ENCODE data around the gene SAP30.

The SAP30 gene, protein sequence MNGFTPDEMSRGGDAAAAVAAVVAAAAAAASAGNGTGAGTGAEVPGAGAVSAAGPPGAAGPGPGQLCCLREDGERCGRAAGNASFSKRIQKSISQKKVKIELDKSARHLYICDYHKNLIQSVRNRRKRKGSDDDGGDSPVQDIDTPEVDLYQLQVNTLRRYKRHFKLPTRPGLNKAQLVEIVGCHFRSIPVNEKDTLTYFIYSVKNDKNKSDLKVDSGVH

DNA sequence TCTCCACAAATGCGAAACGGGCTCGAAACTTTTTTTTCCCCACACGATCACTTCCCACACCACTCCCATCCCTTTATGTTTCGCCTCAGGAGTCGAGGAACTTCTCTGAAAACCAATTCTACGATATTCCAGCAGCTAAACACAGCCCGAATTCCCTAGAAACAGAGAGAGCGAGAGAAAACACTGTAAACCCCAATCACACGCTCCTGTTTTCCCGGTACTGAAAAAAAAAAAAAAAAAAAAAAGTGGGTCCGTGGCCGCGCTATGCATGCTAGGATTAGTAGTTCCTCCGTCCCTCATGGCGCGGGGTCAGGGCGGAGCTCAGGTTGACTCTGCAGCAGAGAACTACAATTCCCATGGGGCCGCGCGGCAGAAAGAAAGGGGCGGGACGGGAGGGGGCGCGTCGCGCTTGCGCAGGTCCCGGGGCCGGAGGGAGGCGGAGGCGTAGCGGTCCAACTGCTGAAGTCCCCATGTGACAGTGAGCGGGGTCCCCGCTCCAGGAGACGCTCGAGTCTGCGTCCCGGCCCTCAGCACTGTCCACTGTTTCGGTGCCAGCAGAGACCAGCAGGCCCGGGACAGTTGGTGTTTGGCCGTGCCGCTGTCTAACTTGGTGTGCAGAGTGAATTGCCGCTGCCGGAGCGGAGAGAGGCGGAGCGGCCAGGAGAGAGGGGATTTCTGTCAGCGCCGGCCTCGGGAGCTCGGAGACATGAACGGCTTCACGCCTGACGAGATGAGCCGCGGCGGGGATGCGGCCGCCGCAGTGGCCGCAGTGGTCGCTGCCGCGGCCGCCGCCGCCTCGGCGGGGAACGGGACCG, at the start of gene SAP30:
SAP30 (plus strand) TSS at position 478 of the 815 bp plus-strand sequence; CDS start at position 707, 229 bp downstream.
- peak; percentile 95 for DNase-seq
- in situ Hi-C loops (cut with HindIII; ENCODE audit: low pct_ligation_motif_present, low pct_unique_long_range_greater_than_20kb, low sequenced_read_pairs), result no loop called here

DNA sequence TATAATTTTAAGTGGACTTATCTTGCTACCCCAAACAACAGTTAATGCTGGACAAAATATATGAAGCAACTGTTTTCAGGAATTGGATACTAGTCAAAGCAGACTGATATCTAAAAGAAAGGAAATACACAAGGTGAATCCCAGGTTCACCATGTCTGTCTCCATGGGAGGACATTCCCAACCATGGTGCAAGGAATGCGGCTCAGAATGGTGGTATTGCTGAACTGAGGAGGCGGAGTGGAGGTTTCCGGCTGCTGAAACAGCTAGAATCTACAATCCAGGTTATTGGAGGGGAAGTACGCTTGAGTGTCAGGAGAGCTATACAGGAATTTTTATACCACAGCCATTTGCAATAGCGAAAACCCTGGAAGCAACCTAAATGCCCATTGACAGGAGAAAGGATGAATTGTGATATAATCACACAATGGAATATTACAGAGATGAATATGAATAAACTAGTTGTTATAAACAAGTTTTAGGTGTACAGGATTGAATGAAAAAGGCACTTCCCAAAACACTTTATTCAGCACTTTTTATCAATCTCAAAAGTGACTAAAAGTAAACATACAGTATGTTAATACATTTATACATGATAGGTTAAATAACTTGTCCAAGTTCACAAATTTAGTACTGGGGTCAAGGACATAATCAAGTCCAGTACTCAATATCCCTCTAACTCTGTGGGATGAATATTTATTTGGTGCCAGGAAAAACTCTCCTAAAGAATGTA, 45.6 kb upstream of the SAP30 start:
- no peak for DNase-seq
- in situ Hi-C loops (cut with HindIII; ENCODE audit: low pct_ligation_motif_present, low pct_unique_long_range_greater_than_20kb, low sequenced_read_pairs), result no loop called here

DNA sequence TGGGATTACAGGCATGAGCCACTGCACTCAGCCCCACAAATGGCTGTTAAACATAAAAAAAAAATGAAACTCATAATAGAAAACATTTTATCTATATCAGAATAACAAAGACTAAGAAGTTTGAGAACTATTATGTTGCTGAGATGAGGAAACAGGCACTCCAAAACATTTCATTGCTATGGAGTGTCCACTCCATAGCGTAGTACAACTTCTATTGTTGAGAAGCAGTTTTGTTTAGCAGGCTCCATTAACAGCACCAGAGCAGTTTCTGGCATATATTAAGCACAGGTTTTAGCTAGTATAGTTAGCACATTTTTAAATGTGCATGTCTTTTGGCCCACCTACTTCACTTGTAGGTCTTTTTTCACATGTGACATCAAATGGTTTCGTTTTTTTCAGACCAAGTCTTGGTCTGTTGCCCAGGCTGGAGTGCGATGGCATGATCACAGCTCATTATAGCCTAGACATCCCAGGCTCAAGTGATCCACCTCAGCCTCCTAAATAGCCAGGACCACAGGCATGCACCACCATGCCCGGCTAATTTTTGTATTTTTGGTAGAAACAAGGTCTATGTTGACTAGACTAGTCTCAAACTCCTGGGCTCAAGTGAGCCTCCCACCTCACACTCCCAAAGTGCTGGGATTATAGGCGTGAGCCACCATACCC, 42.4 kb upstream of the SAP30 start:
- in situ Hi-C loops (cut with HindIII; ENCODE audit: low pct_ligation_motif_present, low pct_unique_long_range_greater_than_20kb, low sequenced_read_pairs), result no loop called here
- no peak for DNase-seq

DNA sequence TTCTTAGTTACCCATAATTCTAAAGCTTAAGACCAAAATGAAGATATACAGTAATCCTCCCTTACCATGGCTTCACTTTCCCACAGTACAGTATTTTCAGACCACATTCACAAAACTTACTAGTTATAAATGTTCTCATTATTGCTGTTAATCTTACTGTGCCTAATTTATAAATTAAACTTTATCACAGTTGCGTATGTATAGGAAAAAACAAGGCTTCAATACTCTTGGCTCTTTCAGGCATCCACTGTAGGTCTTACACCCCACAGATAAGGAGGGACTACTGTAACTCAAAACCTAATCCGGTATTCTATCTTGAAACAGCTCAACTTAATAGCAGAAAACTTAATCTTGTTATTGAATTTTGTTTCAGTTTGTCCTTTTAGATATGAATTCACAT, 40.2 kb upstream of the SAP30 start:
- no peak for DNase-seq
- in situ Hi-C loops (cut with HindIII; ENCODE audit: low pct_ligation_motif_present, low pct_unique_long_range_greater_than_20kb, low sequenced_read_pairs), result no loop called here

DNA sequence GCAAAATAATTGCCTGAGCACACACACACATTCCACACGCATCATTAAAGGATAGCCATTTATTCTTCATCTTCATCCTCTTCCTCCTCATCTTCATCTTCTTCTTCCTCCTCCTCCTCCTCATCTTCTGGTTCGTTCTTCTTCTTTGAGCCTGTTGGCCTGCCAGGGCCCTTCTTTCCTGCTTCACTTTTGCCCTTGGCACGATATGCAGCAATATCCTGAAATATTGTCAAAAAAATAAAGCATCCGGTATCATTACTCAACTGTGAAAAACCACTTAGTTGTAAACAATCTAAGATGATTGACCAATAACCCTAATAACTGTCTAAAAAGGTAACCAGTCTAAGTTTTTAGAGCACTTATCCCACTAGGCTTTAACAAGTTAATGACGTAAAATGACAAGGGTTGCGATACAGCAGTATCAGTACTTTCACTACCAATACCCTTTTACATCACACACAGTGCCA, 38.7 kb upstream of the SAP30 start:
- in situ Hi-C loops (cut with HindIII; ENCODE audit: low pct_ligation_motif_present, low pct_unique_long_range_greater_than_20kb, low sequenced_read_pairs), result no loop called here
- no peak for DNase-seq

DNA sequence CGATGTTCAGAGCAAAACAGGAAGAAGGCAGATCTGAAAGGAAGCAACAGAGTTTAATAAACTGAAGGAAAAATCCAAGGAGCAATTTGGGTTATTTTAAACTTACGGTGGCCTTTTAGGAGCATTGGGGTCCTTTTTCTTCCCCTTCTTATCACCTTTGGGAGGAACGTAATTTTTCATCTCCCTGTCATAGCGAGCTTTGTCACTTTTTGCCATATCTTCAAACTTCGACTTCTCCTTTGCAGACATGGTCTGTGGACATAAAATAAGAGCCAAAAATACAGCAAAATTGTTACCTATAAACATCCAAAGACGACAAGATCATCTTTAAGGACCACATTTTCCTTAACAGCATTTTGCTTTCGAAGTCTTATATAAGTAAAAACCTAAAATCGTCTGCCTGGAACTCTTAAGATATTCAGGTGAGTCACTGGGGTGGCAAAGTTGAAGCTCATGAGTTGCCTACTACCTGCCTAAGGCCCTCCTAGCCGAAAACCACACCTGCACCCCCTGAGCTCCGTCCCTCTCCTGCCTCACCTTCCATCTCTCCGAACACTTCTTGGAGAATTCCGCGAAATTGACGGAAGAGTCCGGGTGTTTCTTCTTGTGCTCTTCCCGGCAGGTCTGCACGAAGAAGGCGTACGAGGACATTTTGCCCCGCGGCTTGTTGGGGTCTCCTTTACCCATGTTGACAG, 37.6 kb upstream of the SAP30 start:
- in situ Hi-C loops (cut with HindIII; ENCODE audit: low pct_ligation_motif_present, low pct_unique_long_range_greater_than_20kb, low sequenced_read_pairs), result no loop called here
- peak; percentile 22 for DNase-seq

DNA sequence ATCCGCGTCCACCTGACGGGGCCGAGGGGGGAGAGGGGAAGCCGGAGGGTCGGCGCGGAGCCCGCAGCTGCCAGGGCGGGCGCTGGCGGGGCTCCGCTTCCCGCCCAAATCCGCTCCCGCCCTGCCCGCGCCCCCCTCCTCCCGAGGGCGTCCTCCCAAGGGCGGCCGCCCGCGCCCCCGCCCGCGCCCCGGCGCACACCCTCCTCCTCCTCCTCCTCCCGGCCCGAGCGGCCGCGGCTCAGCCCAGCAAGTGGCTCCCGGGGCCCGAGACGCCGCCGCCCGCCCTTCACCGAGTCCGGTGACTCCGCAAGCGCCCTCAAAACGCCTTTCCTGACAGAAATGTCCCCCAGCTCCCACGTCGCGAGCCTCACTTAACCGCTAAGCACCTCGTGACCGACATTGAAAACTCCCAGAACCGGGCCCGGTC, 37.1 kb upstream of the SAP30 start:
- in situ Hi-C loops (cut with HindIII; ENCODE audit: low pct_ligation_motif_present, low pct_unique_long_range_greater_than_20kb, low sequenced_read_pairs), result no loop called here

DNA sequence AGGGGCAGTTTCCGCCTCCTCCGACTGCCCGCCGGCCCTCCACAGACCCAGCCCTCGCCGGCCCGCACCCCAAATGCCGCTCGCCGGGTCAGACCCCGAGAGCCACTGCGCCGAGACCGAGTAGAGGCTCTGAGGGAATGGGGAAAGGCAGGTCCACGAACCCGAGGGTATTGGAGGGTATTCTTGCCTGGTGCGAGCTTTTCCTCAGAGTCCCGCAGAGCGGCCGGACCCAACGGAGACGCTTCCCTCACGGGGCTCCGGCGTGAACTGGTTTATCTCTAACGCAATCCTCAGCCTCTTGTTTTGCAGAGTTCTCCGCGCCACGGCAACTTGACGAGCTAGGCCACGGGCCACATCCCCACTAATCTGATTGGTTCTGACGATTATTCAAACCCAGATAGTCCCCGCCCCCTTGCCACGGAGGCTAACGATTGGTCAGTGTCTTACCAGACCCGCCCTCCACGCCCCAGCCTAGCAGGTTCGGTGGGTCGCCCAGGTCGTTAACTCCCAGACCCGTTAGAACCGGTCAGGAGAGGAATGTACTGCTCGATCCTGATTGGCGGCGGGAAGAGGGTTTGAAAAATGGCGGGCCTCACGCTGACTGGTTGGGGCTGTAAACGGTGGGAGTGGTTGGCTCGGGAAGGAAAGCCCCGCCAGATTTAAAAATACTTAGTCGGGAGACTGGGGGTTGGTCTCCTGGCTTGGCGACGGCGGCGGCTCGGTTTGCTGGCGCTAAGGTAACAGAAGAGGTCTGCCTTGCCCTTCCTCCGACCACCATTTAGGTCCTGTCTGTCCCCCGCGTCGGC, 36.5 kb upstream of the SAP30 start, which contains the start of gene HMGB2:
HMGB2 (minus strand) TSS at position 274 of the 806 bp plus-strand sequence. CDS start 709 bp downstream, outside the sequence.
- in situ Hi-C loops (cut with HindIII; ENCODE audit: low pct_ligation_motif_present, low pct_unique_long_range_greater_than_20kb, low sequenced_read_pairs), result no loop called here

More for the DNA sequence above, 37.1 kb upstream of the SAP30 start:
- peak; percentile 30 for DNase-seq

DNA sequence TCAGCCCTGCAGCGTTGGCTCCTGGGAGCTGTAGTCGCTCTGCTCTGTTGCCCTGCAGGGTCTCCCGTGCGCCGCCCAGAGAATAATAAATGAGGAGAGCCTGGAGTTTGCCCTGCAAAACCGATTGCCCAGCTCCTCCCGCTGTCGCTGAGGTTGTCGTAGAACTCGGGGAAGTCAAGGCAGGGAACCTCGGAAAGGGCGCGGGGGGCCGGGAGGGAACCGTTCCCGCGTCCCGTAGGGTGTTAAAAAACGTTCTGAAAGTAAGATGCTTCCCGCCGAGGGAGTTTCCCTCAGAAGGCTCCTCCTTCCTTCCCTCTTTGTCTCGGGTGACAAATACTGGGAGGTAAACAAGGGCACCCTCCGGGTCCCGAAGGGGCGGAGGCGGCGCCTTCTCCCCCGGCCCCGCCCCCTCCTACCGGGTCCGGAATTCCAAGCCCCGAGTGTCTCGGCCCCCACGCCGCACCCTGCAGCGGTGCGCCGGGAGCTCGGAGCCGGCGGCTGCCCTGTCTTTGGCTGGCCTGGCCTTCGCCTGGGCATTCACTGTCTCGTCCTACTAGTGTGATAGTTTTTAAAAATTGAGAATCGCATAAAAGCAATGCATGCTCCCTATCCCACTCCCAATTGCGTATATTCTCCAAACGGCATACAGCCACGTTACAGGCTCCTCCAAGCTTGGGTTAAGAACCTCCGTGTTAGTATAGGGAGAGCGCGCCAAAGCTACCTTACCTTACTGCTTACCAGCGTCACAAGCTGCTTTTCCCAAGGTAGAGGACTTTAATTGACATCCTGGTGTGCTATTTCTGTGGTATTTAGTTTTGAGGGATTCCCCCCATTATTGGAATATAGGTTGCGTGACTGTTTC, 35.6 kb upstream of the SAP30 start:
- peak; percentile 91 for DNase-seq
- in situ Hi-C loops (cut with HindIII; ENCODE audit: low pct_ligation_motif_present, low pct_unique_long_range_greater_than_20kb, low sequenced_read_pairs), result no loop called here

More for the DNA sequence above, 36.5 kb upstream of the SAP30 start, which contains the start of gene HMGB2:
- DNase-seq, result peak; percentile 98

DNA sequence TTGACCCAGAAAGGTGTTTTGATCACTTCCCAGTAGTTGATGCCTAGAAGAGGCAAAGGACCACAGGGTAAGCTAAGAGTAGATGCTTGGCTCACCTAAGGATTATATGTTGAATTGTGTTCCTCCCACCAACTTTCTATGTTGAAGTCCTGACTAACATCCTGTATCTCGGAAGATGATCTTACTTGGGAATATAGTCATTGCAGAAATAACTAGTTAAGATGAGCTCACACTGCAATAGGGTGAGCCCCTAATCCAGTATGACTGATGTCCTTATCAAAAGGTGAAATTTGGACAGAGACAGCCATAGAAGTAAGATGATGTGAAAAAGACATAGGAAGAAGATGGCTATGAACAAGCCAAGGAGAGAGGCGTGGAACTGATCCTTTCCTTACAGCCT, 33.3 kb upstream of the SAP30 start:
- in situ Hi-C loops (cut with HindIII; ENCODE audit: low pct_ligation_motif_present, low pct_unique_long_range_greater_than_20kb, low sequenced_read_pairs), result no loop called here
- DNase-seq, result no peak

DNA sequence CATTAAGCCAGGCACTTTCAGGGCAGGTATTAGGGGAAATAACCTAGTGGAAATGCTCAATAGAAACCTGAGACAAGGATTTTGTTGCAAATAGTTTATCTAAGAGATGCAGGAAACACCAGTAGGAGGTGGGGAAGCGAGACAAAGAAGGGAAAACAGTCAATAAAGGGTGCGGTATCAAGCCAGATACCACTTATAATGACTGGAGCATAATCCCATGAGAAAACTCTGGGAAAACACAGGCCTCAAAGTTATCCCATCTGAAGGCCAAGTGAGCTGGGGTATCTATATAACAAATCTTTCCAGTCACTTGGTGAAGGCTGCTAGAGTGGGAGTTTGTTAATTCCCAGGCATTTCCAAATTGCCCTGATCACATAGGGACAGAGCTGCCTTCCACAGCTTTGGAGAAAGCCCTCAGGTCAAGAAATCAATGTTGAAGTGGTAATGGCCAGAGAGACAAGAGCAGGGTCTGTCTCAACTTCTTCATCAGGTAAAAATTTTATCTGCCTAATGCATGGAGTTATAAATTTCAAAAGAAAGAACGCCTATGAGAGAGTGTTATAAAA, 26.8 kb upstream of the SAP30 start:
- no peak for DNase-seq
- in situ Hi-C loops (cut with HindIII; ENCODE audit: low pct_ligation_motif_present, low pct_unique_long_range_greater_than_20kb, low sequenced_read_pairs), result no loop called here

DNA sequence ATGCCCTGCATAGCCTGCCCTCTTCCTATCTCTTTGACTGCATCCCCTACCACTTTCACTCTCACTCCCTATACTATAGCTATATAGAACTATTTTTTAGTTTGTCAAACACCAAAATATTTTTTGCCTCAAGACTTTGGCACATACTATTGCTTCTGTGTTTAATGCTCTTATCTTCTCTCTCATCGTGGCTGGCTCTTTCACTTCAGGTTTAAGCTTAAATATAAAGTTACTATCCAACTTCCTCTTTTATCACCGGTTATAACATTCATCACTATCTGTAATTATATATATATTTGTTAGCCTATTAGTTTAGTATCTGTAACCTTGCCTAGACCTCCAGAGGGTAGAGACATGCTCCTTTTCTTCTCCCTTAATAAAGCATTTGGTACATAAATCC, 25.1 kb upstream of the SAP30 start:
- in situ Hi-C loops (cut with HindIII; ENCODE audit: low pct_ligation_motif_present, low pct_unique_long_range_greater_than_20kb, low sequenced_read_pairs), result no loop called here
- no peak for DNase-seq

DNA sequence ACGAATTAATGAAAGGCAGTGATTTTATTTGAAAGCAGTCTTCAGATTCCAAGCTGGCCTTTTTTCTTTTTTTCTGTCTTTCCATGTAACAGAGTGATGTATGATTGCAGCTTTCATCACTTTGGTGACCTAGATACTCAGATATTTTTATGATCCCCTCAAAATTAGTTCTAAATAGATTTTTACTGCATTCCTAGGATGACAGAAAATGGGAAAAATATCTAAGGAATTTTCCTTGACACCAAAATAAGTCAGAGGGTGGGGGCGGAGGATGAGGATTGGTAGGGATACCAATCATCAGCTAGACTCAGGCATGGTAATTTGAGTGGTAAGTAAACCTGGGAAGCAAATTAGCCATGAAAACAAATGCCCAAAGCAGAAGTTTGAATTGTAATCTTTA, 24.7 kb upstream of the SAP30 start:
- in situ Hi-C loops (cut with HindIII; ENCODE audit: low pct_ligation_motif_present, low pct_unique_long_range_greater_than_20kb, low sequenced_read_pairs), result no loop called here

DNA sequence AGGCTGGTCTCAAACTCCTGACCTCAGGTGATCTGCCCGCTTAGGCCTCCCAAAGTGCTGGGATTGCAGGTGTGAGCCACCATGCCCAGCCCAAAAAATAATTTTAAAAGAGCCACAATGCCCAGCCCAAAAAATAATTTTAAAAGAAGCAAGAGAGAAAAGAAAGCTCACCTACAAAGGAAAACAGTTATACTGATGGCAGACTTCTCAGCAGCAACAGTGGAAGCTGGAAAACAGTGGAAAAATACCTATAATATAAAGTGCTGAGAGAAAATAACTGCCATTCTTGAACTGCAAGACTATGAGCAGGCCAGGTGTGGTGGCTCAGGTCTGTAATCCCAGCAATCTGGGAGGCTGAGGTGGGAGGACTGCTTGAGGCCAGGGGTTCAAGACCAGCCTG, 23.3 kb upstream of the SAP30 start:
- DNase-seq, result no peak
- in situ Hi-C loops (cut with HindIII; ENCODE audit: low pct_ligation_motif_present, low pct_unique_long_range_greater_than_20kb, low sequenced_read_pairs), result no loop called here

More for the DNA sequence above, 24.7 kb upstream of the SAP30 start:
- peak; percentile 57 for DNase-seq

DNA sequence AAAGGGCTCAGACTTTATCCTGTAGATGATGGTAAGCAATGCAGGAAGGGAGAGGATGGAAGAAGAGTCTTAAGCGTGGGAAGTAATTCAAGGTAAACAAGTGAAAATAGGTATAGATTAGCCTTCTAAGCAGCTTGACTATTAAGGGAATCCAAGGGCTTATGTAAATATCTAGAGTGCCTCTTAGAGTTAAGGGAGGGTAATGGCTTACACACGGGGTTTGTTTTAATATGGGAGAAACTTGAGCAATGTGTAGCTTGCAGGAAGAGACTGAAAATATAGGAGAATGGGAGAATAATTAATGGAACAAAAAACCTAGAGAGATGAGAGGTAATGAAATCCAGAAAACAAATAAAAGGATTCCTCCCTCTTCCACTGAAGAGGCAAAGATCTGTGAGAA, 12.8 kb upstream of the SAP30 start:
- no peak for DNase-seq
- in situ Hi-C loops (cut with HindIII; ENCODE audit: low pct_ligation_motif_present, low pct_unique_long_range_greater_than_20kb, low sequenced_read_pairs), result no loop called here

DNA sequence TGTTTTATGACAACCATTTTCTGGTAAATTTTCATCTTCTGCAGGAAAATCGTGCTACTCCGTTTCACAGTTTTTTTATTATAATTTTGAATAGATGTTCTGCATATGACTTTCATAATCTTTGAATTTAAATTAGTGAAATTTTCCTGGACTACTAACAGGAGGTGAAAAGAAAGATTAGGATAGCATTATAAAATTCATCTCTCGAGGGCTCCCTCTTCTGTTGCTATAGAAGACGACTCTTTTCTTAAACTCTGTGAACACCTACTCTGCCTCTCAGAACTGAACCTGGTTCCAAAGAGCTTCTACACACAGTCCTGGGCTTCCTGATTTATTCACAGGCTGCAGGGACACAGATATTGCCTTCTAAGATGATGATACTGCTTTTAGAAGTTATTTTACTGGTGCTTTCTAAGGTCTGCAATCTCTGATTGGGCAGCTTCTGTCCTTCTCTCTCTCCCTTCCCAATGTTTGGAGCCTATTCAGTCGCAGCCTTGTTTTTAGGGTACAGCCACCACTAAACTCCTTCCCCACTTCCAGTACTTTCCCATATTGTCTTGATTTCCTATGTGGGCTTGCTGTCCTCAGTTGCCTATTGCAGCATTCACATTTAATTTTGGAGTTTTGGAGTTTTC, 10.1 kb upstream of the SAP30 start:
- DNase-seq, result peak; percentile 23
- in situ Hi-C loops (cut with HindIII; ENCODE audit: low pct_ligation_motif_present, low pct_unique_long_range_greater_than_20kb, low sequenced_read_pairs), result no loop called here

Data from ACHN (cell line).